ENCODE measurements around the gene PDGFB. TPM values are rescaled to one million over a fixed set of nuclear protein-coding genes. Genes with fewer than 3 reads are reported as not detected.

PDGFB gene
- total and polyA plus RNA-seq, 2 of the 4 experiments (the other 2 are of a cell fraction), result 0.07 TPM; not detected in 1

DNA sequence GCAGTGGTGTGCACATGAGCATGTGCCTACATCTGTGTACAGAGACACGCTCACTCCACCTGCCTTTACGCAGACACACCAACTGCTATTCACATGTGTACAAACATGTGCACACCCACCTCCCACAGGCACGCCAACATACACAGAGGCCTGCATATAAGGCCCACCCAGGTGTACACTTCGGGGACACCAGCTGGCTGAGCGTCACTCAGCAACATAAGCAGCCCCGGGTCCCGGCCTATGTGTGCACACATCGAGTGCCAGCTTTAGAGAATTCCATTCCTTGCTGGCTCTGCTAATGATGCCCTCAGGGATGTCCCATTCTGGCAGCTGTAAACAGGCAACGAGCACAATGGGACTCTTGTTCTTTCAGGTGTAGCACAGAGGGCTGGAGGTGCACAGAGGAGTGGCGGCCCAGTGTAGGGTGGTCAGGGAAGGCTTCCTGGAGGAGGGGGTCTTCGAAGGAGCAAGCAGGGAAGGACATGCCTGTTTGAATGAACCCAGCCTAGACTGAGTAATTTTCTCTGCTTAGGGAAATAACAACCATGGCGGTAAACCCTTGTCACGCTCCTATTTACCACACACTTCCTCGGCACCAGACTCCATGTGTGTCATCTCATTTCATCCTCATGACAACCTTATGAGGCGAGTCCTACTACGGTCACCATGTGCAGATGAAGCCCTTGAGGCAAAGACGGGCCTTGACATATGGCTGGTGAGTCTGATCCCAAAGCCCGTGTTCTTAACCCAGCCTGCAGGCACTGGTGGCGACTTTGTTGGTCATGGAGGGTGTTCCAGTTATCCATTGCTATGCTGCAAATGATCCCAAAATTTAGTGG is 39.6 kb upstream of the PDGFB start:
- no TSS peak for BruUV-seq (replicated peaks)
- Histone ChIP-seq H3K14ac (replicated peaks; ENCODE audit: low read depth, low read length) (peak overlapping the region; percentile 17; the same call in 1 of the 2 replicates), H4K8ac (ENCODE audit: low read depth in 2 of 2, low read length in 2 of 2) (peak overlapping the region; percentile 62 to 72; a peak in 3 of 4 replicates), H3K36me3 (ENCODE audit: control insufficient read depth, insufficient read depth, low read length) (no peaks in the 10 kb centered on the region), H4K5ac (ENCODE audit: low read depth, low read length) (no peak overlapping the region), H2BK15ac (ENCODE audit: low read depth, low read length) (peak overlapping the region; percentile 76; the same call in 2 of the 3 replicates), H3K9me3 (ENCODE audit: control insufficient read depth, insufficient read depth, low read length) (peaks cover 8% of the 10 kb centered on the region), H3K23ac (ENCODE audit: low read depth, low read length) (0 out of 2 replicates have a peak overlapping the region, but pooled peaks have one; percentile 34), H3K4me2 (ENCODE audit: low read depth, low read length) (no peak overlapping the region), H2AFZ (replicated peaks; ENCODE audit: low read length, poor library complexity) (peak overlapping the region; percentile 87), H2BK5ac (ENCODE audit: low read depth, low read length, poor library complexity, severe bottlenecking) (peak overlapping the region; percentile 52), H3K4me3 (ENCODE audit: insufficient read depth, low read depth, low read length) (no peak overlapping the region), H2AK9ac (replicated peaks; ENCODE audit: low read depth, low read length, poor library complexity) (peak overlapping the region; percentile 50), H2BK20ac (ENCODE audit: low read depth, low read length) (peak overlapping the region; percentile 44), H3K56ac (ENCODE audit: extremely low read depth, insufficient read depth, low read length) (no peak overlapping the region), H3K9me1 (ENCODE audit: insufficient read depth, low read length) (peaks cover 13% of the 10 kb centered on the region), H3K9ac (ENCODE audit: low read depth, low read length) (no peak overlapping the region), H3K4me1 (ENCODE audit: control insufficient read depth, insufficient read depth, low read length) (peaks cover 16% of the 10 kb centered on the region), H4K20me1 (ENCODE audit: insufficient read depth, low read length) (no peaks in the 10 kb centered on the region), H3K27me3 (ENCODE audit: control insufficient read depth, insufficient read depth, low read length) (no peaks in the 10 kb centered on the region), H3K18ac (ENCODE audit: low read depth, low read length) (peak overlapping the region; percentile 30; the same call in 1 of the 2 replicates), H2BK120ac (ENCODE audit: low read depth, low read length) (peak overlapping the region; percentile 78), H2AK5ac (ENCODE audit: low read depth, low read length) (peak overlapping the region; percentile 100), H3K79me1 (ENCODE audit: low read depth in 1 of 2, low read length in 2 of 2) (0 out of 4 replicates have a peak, but pooled peaks cover 0 to 5% of the 10 kb centered on the region in 2 experiments), H4K91ac (ENCODE audit: insufficient read depth, low read depth, low read length) (peak overlapping the region; percentile 72), H3K4ac (ENCODE audit: low read depth, low read length) (peak overlapping the region; percentile 95), H3K27ac (ENCODE audit: insufficient read depth, low read length) (peak overlapping the region; percentile 35)
- ChIA-PET POLR2A (ENCODE audit: unreplicated experiment) (no interaction called here), CTCF (interaction anchor here (0.6 kb wide), 1 partner anchor 61 kb away, joined by 3 read pairs; no protein-coding TSS in a partner anchor)
- no peak for TF ChIP-seq BHLHE40 (IDR thresholded peaks at IDR 0.05; ENCODE audit: low read depth, low read length)
- TF ChIP-seq RFX5 (IDR thresholded peaks at IDR 0.05; ENCODE audit: low read depth, low read length), result no peak
- TF ChIP-seq, protein P1, sequence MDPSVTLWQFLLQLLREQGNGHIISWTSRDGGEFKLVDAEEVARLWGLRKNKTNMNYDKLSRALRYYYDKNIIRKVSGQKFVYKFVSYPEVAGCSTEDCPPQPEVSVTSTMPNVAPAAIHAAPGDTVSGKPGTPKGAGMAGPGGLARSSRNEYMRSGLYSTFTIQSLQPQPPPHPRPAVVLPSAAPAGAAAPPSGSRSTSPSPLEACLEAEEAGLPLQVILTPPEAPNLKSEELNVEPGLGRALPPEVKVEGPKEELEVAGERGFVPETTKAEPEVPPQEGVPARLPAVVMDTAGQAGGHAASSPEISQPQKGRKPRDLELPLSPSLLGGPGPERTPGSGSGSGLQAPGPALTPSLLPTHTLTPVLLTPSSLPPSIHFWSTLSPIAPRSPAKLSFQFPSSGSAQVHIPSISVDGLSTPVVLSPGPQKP (IDR thresholded peaks at IDR 0.05; ENCODE audit: borderline replicate concordance, low read depth, low read length), result no peak
- TF ChIP-seq, protein P2, sequence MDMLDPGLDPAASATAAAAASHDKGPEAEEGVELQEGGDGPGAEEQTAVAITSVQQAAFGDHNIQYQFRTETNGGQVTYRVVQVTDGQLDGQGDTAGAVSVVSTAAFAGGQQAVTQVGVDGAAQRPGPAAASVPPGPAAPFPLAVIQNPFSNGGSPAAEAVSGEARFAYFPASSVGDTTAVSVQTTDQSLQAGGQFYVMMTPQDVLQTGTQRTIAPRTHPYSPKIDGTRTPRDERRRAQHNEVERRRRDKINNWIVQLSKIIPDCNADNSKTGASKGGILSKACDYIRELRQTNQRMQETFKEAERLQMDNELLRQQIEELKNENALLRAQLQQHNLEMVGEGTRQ (IDR thresholded peaks at IDR 0.05; ENCODE audit: low read depth, low read length), result no peak
- TF ChIP-seq CHD1 (IDR thresholded peaks at IDR 0.05; ENCODE audit: low read depth, low read length), result no peak
- no peak for TF ChIP-seq RAD21 (IDR thresholded peaks at IDR 0.05; ENCODE audit: low read length)
- no peak for TF ChIP-seq MAFK (IDR thresholded peaks at IDR 0.05; ENCODE audit: low read depth, low read length)
- TF ChIP-seq POLR2A (IDR thresholded peaks at IDR 0.05; ENCODE audit: low read depth, low read length), result no peak
- TF ChIP-seq FOS (IDR thresholded peaks at IDR 0.05; ENCODE audit: low read depth, low read length), result no peak
- no peak for TF ChIP-seq MAZ (IDR thresholded peaks at IDR 0.05; ENCODE audit: borderline replicate concordance, low read depth, low read length)
- TF ChIP-seq NFE2L2 (IDR thresholded peaks at IDR 0.05; ENCODE audit: low read depth, low read length), result no peak
- no peak for TF ChIP-seq RCOR1 (IDR thresholded peaks at IDR 0.05; ENCODE audit: insufficient replicate concordance, low read length)
- TF ChIP-seq SMC3 (IDR thresholded peaks at IDR 0.05; ENCODE audit: low read depth, low read length), result no peak
- no peak for TF ChIP-seq MXI1 (IDR thresholded peaks at IDR 0.05; ENCODE audit: borderline replicate concordance, low read depth, low read length)
- TF ChIP-seq CEBPB (IDR thresholded peaks at IDR 0.05; ENCODE audit: low read depth, low read length), result no peak
- in situ Hi-C loops (cut with MboI; ENCODE audit: low sequenced_read_pairs) (no loop called here), intact Hi-C loops (cut with micrococcal nuclease) (no loop called here), dilution Hi-C loops (cut with HindIII; ENCODE audit: low sequenced_read_pairs, unreplicated experiment) (no loop called here)
- 92% methylated on average over 6 of the region's 19 CpGs; no CpG with 5 or more reads in 1 of the 2 experiments for WGBS, 2 experiments (ENCODE audit: extremely low coverage in 2 of 2, insufficient read length in 1 of 2)
- ATAC-seq (ENCODE audit: low read depth) (no peak), DNase-seq (no peak)

All from IMR-90 (cell line).